Lower leg skin (tissue), 3 donors: ENCODE measurements around the gene MAP3K5.

Experiments
- POLR2A ChIP-seq, 2 donors: fragments of 450-650 bp; IDR thresholded peaks; one replicate each; pipeline ENCODE4 v1.6.1; 2016 to 2017; ENCODE audit warnings: antibody characterized with exemption in 2 of 2, mild to moderate bottlenecking in 1 of 2, moderate library complexity in 1 of 2
- TF ChIP-seq, protein P1 (sequence below), 3 donors: fragments of 450-650 bp; IDR thresholded peaks; one replicate each; pipeline ENCODE4 v1.5.1; 2016; ENCODE audit warnings: antibody characterized with exemption in 3 of 3, mild to moderate bottlenecking in 3 of 3, moderate library complexity in 2 of 3

DNA sequence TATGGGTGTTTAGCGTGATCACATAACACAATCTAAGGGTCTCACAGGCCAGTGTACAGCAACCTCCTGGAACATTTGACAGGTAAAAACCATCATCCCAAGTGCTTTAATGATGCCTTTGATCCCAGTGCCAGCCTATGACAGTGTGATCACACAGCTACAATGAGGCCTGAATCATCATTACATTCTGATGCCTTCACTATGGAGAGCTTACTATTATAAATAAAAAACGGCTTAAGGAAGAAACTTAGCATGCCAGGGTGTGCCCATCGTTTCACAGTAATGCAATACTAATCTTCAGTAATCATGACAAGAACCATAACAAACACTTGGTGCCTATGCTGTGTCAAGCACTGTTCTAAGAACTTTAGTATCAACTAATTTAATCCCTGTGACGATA lies 253.4 kb downstream of the MAP3K5 start:
- TF ChIP-seq, protein P1, sequence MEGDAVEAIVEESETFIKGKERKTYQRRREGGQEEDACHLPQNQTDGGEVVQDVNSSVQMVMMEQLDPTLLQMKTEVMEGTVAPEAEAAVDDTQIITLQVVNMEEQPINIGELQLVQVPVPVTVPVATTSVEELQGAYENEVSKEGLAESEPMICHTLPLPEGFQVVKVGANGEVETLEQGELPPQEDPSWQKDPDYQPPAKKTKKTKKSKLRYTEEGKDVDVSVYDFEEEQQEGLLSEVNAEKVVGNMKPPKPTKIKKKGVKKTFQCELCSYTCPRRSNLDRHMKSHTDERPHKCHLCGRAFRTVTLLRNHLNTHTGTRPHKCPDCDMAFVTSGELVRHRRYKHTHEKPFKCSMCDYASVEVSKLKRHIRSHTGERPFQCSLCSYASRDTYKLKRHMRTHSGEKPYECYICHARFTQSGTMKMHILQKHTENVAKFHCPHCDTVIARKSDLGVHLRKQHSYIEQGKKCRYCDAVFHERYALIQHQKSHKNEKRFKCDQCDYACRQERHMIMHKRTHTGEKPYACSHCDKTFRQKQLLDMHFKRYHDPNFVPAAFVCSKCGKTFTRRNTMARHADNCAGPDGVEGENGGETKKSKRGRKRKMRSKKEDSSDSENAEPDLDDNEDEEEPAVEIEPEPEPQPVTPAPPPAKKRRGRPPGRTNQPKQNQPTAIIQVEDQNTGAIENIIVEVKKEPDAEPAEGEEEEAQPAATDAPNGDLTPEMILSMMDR (IDR thresholded peaks at IDR 0.05), result no peak
- TF ChIP-seq POLR2A (IDR thresholded peaks at IDR 0.05), result no peak
